Smooth muscle cell (in vitro differentiated cells): ENCODE measurements around the gene ATP8A2. TPM values are rescaled to one million over a fixed set of nuclear protein-coding genes. Genes with fewer than 3 reads are reported as not detected.

Source experiments
- DNase-seq: peaks from one replicate; lab custom pipeline; 2025; ENCODE audit not compliant: unreplicated experiment; lab: John Stamatoyannopoulos, UW
- H2AFZ ChIP-seq: fragments of 200-600 bp; sonication (generic); 2 replicates; pipeline ENCODE4 v1.6.0; 2016; ENCODE audit warnings: antibody characterized with exemption, low read depth, mild to moderate bottlenecking
- H3F3A ChIP-seq: fragments of 200-600 bp; sonication (generic); 2 replicates; pipeline ENCODE4 v1.6.0; 2017; ENCODE audit warnings: antibody characterized with exemption, low read depth
- H3K27ac ChIP-seq: fragments of 200-600 bp; sonication (generic); 2 replicates; pipeline ENCODE4 v1.5.1; 2016; ENCODE audit warnings: low read depth, mild to moderate bottlenecking
- H3K27me3 ChIP-seq: fragments of 200-600 bp; sonication (generic); 2 replicates; pipeline ENCODE4 v1.6.1; 2016; ENCODE audit warnings: low read depth, mild to moderate bottlenecking
- H3K36me3 ChIP-seq: fragments of 200-600 bp; sonication (generic); 2 replicates; pipeline ENCODE4 v1.5.1; 2016; ENCODE audit warnings: low read depth
- H3K4me1 ChIP-seq: fragments of 200-600 bp; sonication (generic); 2 replicates; pipeline ENCODE4 v1.5.1; 2016; ENCODE audit warnings: low read depth
- H3K4me2 ChIP-seq: fragments of 200-600 bp; sonication (generic); 2 replicates; pipeline ENCODE4 v1.6.0; 2016; ENCODE audit warnings: mild to moderate bottlenecking
- H3K4me3 ChIP-seq: fragments of 200-600 bp; sonication (generic); 2 replicates; pipeline ENCODE4 v1.5.1; 2016; ENCODE audit warnings: mild to moderate bottlenecking
- H3K79me2 ChIP-seq: fragments of 200-600 bp; sonication (generic); 2 replicates; pipeline ENCODE4 v1.6.0; 2016; ENCODE audit warnings: low read depth, mild to moderate bottlenecking
- H3K9ac ChIP-seq: fragments of 200-600 bp; sonication (generic); 2 replicates; pipeline ENCODE4 v1.6.0; 2016; ENCODE audit warnings: low read depth
- H3K9me3 ChIP-seq: fragments of 200-600 bp; sonication (generic); replicated peaks from 2 replicates; pipeline ENCODE4 v1.5.1; 2016; ENCODE audit warnings: low read depth
- H4K20me1 ChIP-seq: fragments of 200-600 bp; sonication (generic); 2 replicates; pipeline ENCODE4 v1.6.0; 2016; ENCODE audit warnings: low read depth
- WGBS: methylation state at CpG from one replicate; pipeline ENCODE4 v1.1.7; 2016; ENCODE audit warnings: low lambda C conversion rate; 5-methylcytosine and 5-hydroxymethylcytosine counted together
- polyA plus RNA-seq: library from polyadenylated mRNA; unstranded; fragments of >200 nt; fragmentation: Nextera tagmentation; extraction: Ambion mirVana; gene quantifications from 2 replicates; pipeline ENCODE4 v1.2.1, GENCODE V29; 2016
- total RNA-seq: library from RNA; depleted of rRNA; stranded (reverse); fragments of >200 nt; gene quantifications from 2 replicates; pipeline ENCODE4 v1.2.3, GENCODE V29; 2014
- TF ChIP-seq, protein P1 (sequence below): fragments of 200-600 bp; sonication (generic); IDR thresholded peaks from 2 replicates; pipeline ENCODE4 v1.5.1; 2017; ENCODE audit warnings: borderline replicate concordance, mild to moderate bottlenecking, antibody characterized with exemption; ENCODE audit not compliant: insufficient read depth, poor library complexity, severe bottlenecking

Gene ATP8A2
- total and polyA plus RNA-seq, 2 experiments from 2014 or later, result under 0.01 to 0.06 TPM

DNA sequence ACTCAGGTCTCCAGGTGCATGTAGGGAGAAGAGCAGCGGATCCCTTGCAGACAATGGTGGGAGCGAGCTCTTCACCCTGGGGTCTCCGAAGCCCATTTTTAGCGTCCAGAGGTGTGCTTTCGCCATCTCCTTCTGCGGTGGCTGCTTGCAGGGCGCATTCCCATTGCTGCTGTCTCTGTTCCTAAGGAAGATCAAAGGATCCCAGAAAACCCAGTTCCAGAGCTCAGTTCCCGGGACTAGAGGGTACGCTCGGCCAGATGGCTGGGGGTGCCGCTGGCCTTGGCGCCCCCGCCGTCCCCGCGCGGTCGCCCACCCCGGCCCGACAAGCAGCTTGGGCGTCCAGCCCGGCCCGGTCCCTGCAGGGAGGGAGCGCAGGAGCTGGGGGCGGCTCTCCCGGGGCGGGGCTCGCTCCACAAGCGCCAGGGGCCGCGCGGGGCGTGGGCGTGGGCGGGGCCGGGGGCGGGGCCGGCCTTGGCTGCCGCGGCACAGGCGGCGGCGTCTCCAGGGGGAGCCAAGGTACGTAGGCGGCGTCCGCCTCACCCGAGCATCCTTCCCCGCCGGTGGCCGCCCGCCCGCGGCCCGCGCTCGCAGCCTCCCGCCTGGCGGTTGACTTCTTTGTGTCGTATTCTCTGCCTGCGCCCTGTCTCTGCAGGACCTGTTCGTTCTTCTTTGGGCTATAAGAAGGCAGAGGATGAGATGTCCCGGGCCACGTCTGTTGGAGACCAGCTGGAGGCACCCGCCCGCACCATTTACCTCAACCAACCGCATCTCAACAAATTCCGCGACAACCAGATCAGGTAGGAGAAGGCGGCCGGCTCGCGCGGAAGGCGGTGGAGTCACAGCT, 96.8 kb downstream of the ATP8A2 start:
- Histone ChIP-seq H3F3A (no peaks in the 10 kb centered on the region), H2AFZ (no peak overlapping the region), H3K4me1 (peaks cover 4% of the 10 kb centered on the region), H3K27me3 (peaks cover 54% of the 10 kb centered on the region), H3K27ac (no peak overlapping the region), H3K4me3 (peak overlapping the region; percentile 38), H4K20me1 (no peaks in the 10 kb centered on the region), H3K9me3 (no peaks in the 10 kb centered on the region), H3K4me2 (peak overlapping the region; percentile 81), H3K36me3 (no peaks in the 10 kb centered on the region), H3K9ac (no peak overlapping the region), H3K79me2 (no peaks in the 10 kb centered on the region)
- TF ChIP-seq, protein P1, sequence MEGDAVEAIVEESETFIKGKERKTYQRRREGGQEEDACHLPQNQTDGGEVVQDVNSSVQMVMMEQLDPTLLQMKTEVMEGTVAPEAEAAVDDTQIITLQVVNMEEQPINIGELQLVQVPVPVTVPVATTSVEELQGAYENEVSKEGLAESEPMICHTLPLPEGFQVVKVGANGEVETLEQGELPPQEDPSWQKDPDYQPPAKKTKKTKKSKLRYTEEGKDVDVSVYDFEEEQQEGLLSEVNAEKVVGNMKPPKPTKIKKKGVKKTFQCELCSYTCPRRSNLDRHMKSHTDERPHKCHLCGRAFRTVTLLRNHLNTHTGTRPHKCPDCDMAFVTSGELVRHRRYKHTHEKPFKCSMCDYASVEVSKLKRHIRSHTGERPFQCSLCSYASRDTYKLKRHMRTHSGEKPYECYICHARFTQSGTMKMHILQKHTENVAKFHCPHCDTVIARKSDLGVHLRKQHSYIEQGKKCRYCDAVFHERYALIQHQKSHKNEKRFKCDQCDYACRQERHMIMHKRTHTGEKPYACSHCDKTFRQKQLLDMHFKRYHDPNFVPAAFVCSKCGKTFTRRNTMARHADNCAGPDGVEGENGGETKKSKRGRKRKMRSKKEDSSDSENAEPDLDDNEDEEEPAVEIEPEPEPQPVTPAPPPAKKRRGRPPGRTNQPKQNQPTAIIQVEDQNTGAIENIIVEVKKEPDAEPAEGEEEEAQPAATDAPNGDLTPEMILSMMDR, result no peak
- no peak for DNase-seq
- 4% methylated on average over 39 of the region's 75 CpGs for WGBS

DNA sequence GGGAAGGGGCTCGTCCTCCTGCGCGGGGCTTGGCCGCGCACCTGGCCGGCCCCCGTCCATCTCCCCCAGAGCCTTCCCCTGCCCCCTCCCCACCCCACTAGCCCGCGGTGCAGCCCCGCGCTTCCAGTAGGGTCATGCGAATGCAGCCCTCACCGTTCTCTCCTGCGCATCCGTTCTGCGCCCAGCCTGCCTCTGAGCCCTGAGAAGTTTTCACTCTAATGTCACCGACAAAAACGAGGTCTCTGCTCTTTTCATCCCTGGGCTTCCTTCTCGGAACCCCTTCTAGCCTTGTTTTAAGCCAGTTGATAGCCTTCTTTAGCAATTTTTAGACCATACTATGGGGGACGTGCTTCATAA, 97.4 kb downstream of the ATP8A2 start:
- TF ChIP-seq, protein P1, result no peak
- H3F3A ChIP-seq, result no peaks in the 10 kb centered on the region
- DNase-seq, result no peak
- H3K9me3 ChIP-seq, result no peaks in the 10 kb centered on the region
- no peaks in the 10 kb centered on the region for H3K79me2 ChIP-seq
- H4K20me1 ChIP-seq, result no peaks in the 10 kb centered on the region
- H3K27me3 ChIP-seq, result peaks cover 54% of the 10 kb centered on the region
- no peak overlapping the region for H3K27ac ChIP-seq
- no peak overlapping the region for H3K9ac ChIP-seq
- peak overlapping the region; percentile 31 for H3K4me3 ChIP-seq
- no peaks in the 10 kb centered on the region for H3K36me3 ChIP-seq
- peak overlapping the region; percentile 81 for H3K4me2 ChIP-seq
- no peak overlapping the region for H2AFZ ChIP-seq
- 4% methylated on average over 19 of the region's 20 CpGs for WGBS
- peaks cover 4% of the 10 kb centered on the region for H3K4me1 ChIP-seq

DNA sequence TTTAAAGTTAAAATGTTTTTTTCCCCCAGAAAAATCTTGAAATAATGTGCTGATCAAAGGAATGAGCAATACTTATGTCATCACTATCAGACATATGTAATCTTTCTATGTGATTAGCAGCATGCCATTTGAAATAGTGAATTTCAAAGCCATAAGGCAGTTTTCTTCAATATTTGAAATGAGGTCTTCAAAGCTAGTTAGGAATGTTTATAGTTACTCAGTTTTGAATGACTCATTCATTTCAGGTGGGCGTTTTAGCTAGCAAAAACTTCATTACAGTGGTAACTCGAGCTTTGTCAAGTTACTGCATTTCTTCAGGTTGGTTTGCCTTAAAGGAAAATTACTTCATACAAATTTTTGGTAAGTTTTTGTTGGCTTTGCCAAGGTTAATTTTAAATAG, 102.1 kb downstream of the ATP8A2 start:
- no peak overlapping the region for H3K9ac ChIP-seq
- no peak overlapping the region for H3K4me3 ChIP-seq
- no peak for DNase-seq
- no peaks in the 10 kb centered on the region for H4K20me1 ChIP-seq
- no peak overlapping the region for H3K27ac ChIP-seq
- H3K4me1 ChIP-seq, result peaks cover 4% of the 10 kb centered on the region
- no peaks in the 10 kb centered on the region for H3F3A ChIP-seq
- peaks cover 29% of the 10 kb centered on the region for H3K27me3 ChIP-seq
- H3K79me2 ChIP-seq, result no peaks in the 10 kb centered on the region
- peak overlapping the region; percentile 3 for H3K4me2 ChIP-seq
- H3K9me3 ChIP-seq, result no peaks in the 10 kb centered on the region
- TF ChIP-seq, protein P1, result no peak
- no peaks in the 10 kb centered on the region for H3K36me3 ChIP-seq
- WGBS, result 31% methylated on average over 2 of the region's 2 CpGs
- H2AFZ ChIP-seq, result no peak overlapping the region

DNA sequence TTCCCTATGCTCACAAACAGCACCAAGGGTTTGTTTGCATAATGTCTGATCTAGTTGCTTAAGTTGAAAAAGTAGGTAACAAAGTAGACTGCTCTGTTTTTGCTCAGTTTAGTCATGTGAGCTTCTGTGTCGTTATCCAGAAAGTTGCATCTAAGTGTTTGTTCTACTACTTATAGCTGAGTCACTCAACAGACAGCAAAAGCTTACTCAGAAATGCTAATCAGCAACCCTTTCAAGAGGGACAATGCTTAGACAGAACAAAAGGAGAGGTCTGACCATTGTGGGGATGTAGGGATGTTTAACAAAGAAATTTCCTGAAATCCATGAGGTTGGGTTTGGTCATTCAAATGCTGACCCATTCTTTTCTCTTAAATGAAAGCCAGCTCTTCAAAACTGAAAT, 106.4 kb downstream of the ATP8A2 start:
- Histone ChIP-seq H4K20me1 (no peaks in the 10 kb centered on the region), H3K36me3 (no peaks in the 10 kb centered on the region), H3K9me3 (no peaks in the 10 kb centered on the region), H3K27me3 (no peaks in the 10 kb centered on the region), H3K4me2 (no peak overlapping the region), H2AFZ (no peak overlapping the region), H3K27ac (no peak overlapping the region), H3K4me1 (no peaks in the 10 kb centered on the region), H3K9ac (no peak overlapping the region), H3F3A (no peaks in the 10 kb centered on the region), H3K79me2 (no peaks in the 10 kb centered on the region), H3K4me3 (no peak overlapping the region)
- WGBS, result 22% methylated on average over 1 of the region's 1 CpG
- DNase-seq, result no peak
- TF ChIP-seq, protein P1, result no peak
